Measurements from ENCODE around the gene MYLIP.

The MYLIP gene

DNA sequence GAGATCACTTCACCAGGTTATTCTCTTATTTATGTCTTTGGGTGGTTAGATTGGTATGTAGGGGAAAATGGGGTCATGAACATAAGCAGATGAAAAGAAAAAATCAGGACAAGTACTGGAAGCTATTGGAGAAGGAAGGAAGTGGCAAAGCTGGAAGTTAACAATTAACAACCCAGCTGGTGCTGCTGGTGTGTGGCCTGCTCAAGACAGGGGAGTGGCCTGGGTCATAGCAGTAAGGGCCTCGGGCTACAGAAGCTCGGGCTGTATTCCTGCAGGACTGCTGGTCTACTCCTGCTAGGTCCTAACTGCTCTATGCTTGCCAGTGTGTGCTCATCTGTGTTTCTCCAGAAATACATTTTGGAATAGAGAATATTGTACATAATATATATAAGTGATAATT, 19.6 kb downstream of the MYLIP start:
- DNase-seq: no peak
- intact Hi-C loops (cut with DNase I; ENCODE audit: low total_unique reads): no loop called here
- TF ChIP-seq, protein P1, sequence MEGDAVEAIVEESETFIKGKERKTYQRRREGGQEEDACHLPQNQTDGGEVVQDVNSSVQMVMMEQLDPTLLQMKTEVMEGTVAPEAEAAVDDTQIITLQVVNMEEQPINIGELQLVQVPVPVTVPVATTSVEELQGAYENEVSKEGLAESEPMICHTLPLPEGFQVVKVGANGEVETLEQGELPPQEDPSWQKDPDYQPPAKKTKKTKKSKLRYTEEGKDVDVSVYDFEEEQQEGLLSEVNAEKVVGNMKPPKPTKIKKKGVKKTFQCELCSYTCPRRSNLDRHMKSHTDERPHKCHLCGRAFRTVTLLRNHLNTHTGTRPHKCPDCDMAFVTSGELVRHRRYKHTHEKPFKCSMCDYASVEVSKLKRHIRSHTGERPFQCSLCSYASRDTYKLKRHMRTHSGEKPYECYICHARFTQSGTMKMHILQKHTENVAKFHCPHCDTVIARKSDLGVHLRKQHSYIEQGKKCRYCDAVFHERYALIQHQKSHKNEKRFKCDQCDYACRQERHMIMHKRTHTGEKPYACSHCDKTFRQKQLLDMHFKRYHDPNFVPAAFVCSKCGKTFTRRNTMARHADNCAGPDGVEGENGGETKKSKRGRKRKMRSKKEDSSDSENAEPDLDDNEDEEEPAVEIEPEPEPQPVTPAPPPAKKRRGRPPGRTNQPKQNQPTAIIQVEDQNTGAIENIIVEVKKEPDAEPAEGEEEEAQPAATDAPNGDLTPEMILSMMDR (IDR thresholded peaks at IDR 0.05): no peak

DNA sequence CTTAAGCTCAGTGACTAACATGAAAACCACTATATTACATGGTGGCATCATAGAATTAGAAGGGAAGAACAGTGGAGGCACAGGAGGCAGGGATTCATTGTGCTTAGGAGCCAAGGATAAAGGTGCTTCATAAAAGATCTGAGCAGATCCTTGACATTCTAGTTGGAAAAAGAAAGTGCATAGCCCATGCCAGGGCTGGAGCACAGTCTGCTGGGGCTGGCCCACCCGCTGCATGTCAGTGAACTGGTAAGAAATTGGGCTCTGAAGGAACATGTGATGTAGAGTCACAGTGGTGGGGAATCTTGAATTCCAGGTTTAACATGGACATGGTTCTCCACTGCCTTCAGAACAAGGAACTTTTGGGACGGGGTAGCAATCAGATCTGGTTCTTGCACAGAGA, 20.4 kb downstream of the MYLIP start:
- no peaks in the 10 kb centered on the region for H3K27me3 ChIP-seq
- H3K4me3 ChIP-seq: no peak overlapping the region
- peaks cover 0 to 37% (median 15%) of the 10 kb centered on the region in 4 donors for H3K4me1 ChIP-seq
- TF ChIP-seq, protein P1 (IDR thresholded peaks at IDR 0.05): no peak
- H3K27ac ChIP-seq: no peak overlapping the region
- intact Hi-C loops (cut with DNase I; ENCODE audit: low total_unique reads): no loop called here
- no peak for DNase-seq
- H3K9me3 ChIP-seq: no peaks in the 10 kb centered on the region
- H3K36me3 ChIP-seq: peaks cover 67 to 79% (median 71%) of the 10 kb centered on the region in 3 donors

More for the DNA sequence above, 19.6 kb downstream of the MYLIP start:
- no peak overlapping the region for H3K4me3 ChIP-seq
- H3K4me1 ChIP-seq: peaks cover 0 to 35% (median 14%) of the 10 kb centered on the region in 4 donors
- H3K9me3 ChIP-seq: no peaks in the 10 kb centered on the region
- no peak overlapping the region for H3K27ac ChIP-seq
- H3K36me3 ChIP-seq: peaks cover 75 to 86% (median 75%) of the 10 kb centered on the region in 3 donors
- no peaks in the 10 kb centered on the region for H3K27me3 ChIP-seq

DNA sequence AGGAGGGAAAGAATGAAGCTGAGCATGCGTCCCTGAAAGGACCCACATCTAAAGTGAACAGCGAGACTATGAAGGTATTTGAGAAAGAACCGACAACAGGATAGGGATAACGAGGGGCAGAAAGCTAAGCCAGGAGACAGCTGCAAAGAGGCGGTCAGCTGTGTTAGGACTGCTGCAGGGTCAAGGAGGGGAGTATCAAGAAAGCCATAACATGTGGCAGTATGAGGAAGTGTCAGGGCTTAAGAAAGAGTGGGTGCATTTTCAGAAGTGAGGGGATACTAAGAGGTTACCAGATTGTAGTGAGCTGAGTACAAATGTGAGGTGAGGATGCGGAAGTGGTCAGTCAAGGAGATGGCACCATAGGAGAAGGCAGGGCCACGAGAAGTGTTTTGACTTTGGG, 21.2 kb downstream of the MYLIP start:
- peaks cover 59 to 73% (median 67%) of the 10 kb centered on the region in 3 donors for H3K36me3 ChIP-seq
- TF ChIP-seq, protein P1 (IDR thresholded peaks at IDR 0.05): no peak

DNA sequence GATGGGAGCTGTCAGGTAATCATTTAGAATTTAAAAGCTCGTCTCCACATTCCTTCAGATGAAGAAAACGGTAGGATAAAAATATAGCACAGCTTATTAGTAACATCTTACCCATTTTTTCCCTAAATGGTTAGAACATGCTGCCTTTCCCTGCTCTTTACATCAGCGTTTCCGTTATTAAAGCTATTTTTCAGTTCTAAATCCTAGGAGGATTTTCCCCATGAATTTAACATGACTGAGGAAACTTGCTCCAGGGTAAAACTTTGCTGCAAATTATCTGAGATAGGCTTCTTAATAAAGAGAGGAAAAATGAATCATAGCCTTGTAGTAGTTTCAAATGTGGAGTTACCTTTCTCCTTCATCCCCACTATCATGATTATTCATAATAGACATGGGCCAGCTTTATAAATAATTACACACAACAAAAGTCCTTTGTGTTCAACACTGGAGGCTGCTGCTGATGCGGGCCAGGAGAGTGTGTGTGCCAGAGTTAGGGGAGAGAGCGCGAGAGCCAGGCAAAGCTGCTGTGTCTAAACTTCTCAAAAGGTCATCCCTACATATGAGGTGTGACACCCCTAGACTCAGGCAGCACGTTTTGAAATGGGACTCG, 24.4 kb downstream of the MYLIP start:
- Histone ChIP-seq H3K36me3 (peaks cover 39 to 47% (median 40%) of the 10 kb centered on the region in 3 donors), H3K4me3 (no peak overlapping the region), H3K27ac (no peak overlapping the region), H3K27me3 (no peaks in the 10 kb centered on the region), H3K4me1 (peaks cover 0 to 7% (median 3%) of the 10 kb centered on the region in 4 donors), H3K9me3 (no peaks in the 10 kb centered on the region)
- TF ChIP-seq, protein P1 (IDR thresholded peaks at IDR 0.05): no peak
- no peak for DNase-seq
- intact Hi-C loops (cut with DNase I; ENCODE audit: low total_unique reads): no loop called here

More for the DNA sequence above, 21.2 kb downstream of the MYLIP start:
- DNase-seq: no peak
- Histone ChIP-seq H3K9me3 (no peaks in the 10 kb centered on the region), H3K4me1 (peaks cover 0 to 37% (median 15%) of the 10 kb centered on the region in 4 donors), H3K27ac (no peak overlapping the region), H3K4me3 (no peak overlapping the region), H3K27me3 (no peaks in the 10 kb centered on the region)
- intact Hi-C loops (cut with DNase I; ENCODE audit: low total_unique reads): no loop called here

DNA sequence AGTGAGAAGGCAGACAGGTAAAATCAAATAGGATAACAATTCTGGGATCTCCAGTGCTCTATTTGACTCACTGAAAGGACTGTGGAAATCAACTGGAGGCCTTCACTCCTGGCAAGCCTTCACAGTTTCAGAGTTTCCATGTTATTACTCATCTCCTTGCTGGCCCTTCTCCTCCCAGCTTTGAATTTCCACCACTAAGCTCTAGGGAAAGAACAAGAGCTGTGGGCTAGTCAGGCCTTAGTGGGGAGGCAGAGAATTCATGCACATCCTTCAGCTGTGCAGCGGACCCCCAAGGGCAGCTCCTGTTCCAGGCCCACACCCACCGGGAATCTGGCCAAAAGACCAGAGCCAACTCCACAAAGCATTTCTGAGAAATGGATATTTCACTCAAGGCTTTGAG, 26.0 kb downstream of the MYLIP start:
- TF ChIP-seq, protein P1 (IDR thresholded peaks at IDR 0.05): no peak
- no peak overlapping the region for H3K27ac ChIP-seq
- no peak overlapping the region for H3K4me3 ChIP-seq
- H3K27me3 ChIP-seq: no peaks in the 10 kb centered on the region
- DNase-seq: peak in 1 of 2 donors; percentile 39
- H3K9me3 ChIP-seq: no peaks in the 10 kb centered on the region
- peaks cover 23 to 31% (median 25%) of the 10 kb centered on the region in 3 donors for H3K36me3 ChIP-seq
- peaks cover 0 to 7% (median 3%) of the 10 kb centered on the region in 4 donors for H3K4me1 ChIP-seq
- intact Hi-C loops (cut with DNase I; ENCODE audit: low total_unique reads): loop anchor here (1.0 kb wide), 1 partner anchor 16 kb away; no protein-coding TSS in a partner anchor

All from tibial artery (tissue), 4 donors.